HL-60 (cell line): Measurements from ENCODE around the gene THAP12.

ENCODE experiments used
- DNase-seq, 2 experiments: peaks; one replicate each; pipeline ENCODE4 v3.0.0-alpha.2; 2010 to 2020; ENCODE audit warnings: low read depth in 1 of 2, low spot score in 1 of 2
- H3K27ac ChIP-seq: fragments of 250-450 bp; sonication (Bioruptor Pico); replicated peaks from 2 replicates; pipeline ENCODE4 v1.5.1; 2020; ENCODE audit warnings: mild to moderate bottlenecking, moderate library complexity
- H3K27me3 ChIP-seq: fragments of 250-450 bp; sonication (Bioruptor Pico); 2 replicates; pipeline ENCODE4 v1.5.1; 2021; ENCODE audit warnings: mild to moderate bottlenecking, moderate library complexity; ENCODE audit not compliant: insufficient read depth, poor library complexity, severe bottlenecking
- H3K4me3 ChIP-seq: replicated peaks from 2 replicates; pipeline ENCODE4 v1.5.1; 2011; ENCODE audit warnings: mild to moderate bottlenecking, control low read depth, low read length; ENCODE audit not compliant: insufficient read depth
- CTCF ChIP-seq: IDR thresholded peaks from one replicate; pipeline ENCODE4 v1.5.1; 2011; ENCODE audit warnings: low read length, control low read depth, inconsistent platforms; ENCODE audit not compliant: insufficient read depth
- GABPA ChIP-seq: IDR thresholded peaks from 2 replicates; pipeline ENCODE4 v1.6.1; 2012; ENCODE audit warnings: low read depth
- POLR2AphosphoS5 ChIP-seq: IDR thresholded peaks from 2 replicates; pipeline ENCODE4 v1.6.1; 2012; ENCODE audit warnings: low read depth
- SPI1 ChIP-seq: IDR thresholded peaks from 2 replicates; pipeline ENCODE4 v1.6.1; 2012; ENCODE audit warnings: low read depth, mild to moderate bottlenecking, borderline replicate concordance
- TF ChIP-seq, protein P1 (sequence below): IDR thresholded peaks from 2 replicates; pipeline ENCODE4 v1.6.1; 2012; ENCODE audit warnings: low read depth; ENCODE audit not compliant: insufficient replicate concordance

Gene THAP12

DNA sequence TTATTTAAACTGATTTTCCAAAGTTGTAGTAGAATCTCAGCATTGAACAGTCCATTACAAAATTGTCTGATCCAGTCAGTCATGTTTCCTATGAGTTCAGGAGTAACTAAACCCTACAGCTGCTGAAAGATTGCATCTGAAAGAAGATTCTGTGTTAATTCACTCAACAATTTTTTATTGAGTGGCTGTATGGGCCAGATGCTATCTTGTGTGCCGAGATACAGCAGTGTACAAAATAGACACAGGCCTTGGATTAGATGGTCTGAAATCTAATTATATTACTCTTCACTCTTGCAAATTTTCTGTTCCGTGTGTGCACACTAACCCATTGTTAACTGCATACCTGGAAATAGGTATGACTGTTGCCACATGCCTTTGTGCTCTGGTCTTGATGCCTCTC is 7.5 kb upstream of the THAP12 start:
- Histone ChIP-seq H3K4me3 (no peak overlapping the region), H3K27me3 (no peaks in the 10 kb centered on the region), H3K27ac (no peak overlapping the region)
- no peak for DNase-seq
- no peak for TF ChIP-seq SPI1
- no peak for TF ChIP-seq CTCF
- no peak for TF ChIP-seq GABPA
- TF ChIP-seq, protein P1, sequence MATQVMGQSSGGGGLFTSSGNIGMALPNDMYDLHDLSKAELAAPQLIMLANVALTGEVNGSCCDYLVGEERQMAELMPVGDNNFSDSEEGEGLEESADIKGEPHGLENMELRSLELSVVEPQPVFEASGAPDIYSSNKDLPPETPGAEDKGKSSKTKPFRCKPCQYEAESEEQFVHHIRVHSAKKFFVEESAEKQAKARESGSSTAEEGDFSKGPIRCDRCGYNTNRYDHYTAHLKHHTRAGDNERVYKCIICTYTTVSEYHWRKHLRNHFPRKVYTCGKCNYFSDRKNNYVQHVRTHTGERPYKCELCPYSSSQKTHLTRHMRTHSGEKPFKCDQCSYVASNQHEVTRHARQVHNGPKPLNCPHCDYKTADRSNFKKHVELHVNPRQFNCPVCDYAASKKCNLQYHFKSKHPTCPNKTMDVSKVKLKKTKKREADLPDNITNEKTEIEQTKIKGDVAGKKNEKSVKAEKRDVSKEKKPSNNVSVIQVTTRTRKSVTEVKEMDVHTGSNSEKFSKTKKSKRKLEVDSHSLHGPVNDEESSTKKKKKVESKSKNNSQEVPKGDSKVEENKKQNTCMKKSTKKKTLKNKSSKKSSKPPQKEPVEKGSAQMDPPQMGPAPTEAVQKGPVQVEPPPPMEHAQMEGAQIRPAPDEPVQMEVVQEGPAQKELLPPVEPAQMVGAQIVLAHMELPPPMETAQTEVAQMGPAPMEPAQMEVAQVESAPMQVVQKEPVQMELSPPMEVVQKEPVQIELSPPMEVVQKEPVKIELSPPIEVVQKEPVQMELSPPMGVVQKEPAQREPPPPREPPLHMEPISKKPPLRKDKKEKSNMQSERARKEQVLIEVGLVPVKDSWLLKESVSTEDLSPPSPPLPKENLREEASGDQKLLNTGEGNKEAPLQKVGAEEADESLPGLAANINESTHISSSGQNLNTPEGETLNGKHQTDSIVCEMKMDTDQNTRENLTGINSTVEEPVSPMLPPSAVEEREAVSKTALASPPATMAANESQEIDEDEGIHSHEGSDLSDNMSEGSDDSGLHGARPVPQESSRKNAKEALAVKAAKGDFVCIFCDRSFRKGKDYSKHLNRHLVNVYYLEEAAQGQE, result no peak
- TF ChIP-seq POLR2AphosphoS5, result no peak

DNA sequence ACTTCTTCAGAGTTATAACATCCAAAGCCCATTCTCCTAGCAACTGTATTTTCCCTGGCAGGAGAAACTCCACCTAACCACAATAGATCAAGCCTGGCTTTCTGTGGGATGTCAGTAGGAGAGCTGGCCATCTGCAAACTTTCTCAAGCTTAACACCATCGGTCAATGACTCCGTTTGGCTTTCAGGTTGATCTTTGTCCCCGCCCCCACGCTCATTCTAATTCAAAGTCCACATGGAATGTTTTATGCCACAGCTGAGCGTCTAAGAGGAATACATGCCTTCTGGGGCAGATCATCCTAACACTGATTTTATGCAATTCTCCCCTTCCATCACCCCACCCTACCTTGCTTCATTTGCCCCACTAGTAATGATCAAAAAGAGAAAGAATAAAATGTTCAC is 5.0 kb upstream of the THAP12 start:
- no peak for DNase-seq
- Histone ChIP-seq H3K27me3 (no peaks in the 10 kb centered on the region), H3K4me3 (no peak overlapping the region), H3K27ac (no peak overlapping the region)
- no peak for TF ChIP-seq GABPA
- no peak for TF ChIP-seq SPI1
- no peak for TF ChIP-seq POLR2AphosphoS5
- TF ChIP-seq, protein P1, result no peak
- no peak for TF ChIP-seq CTCF

GRCh38 chr11:76382209-76382608 is 1.3 kb upstream of the THAP12 start:
- no peak for TF ChIP-seq GABPA
- TF ChIP-seq, protein P1, result no peak
- TF ChIP-seq POLR2AphosphoS5, result no peak
- TF ChIP-seq SPI1, result no peak
- TF ChIP-seq CTCF, result no peak
- H3K27ac ChIP-seq, result no peak overlapping the region
- H3K27me3 ChIP-seq, result no peaks in the 10 kb centered on the region
- no peak for DNase-seq
- H3K4me3 ChIP-seq, result no peak overlapping the region
